LNCaP clone FGC (cell line): ENCODE results near the gene SEC22A.
"Not testable (repeated sequence)": the region's sequence is repeated elsewhere in the genome, so short reads cannot be mapped to it uniquely, and the experiment has no call there.

Experiments
- DNase-seq: peaks from one replicate; pipeline ENCODE4 v3.0.0-alpha.2; 2011; ENCODE audit warnings: low read depth
- H3K4me3 ChIP-seq: 2 replicates; pipeline ENCODE4 v1.5.1; 2011; ENCODE audit warnings: mild to moderate bottlenecking, low read depth, low read length, control low read depth
- TF ChIP-seq, protein P1 (sequence below): IDR thresholded peaks from 2 replicates; pipeline ENCODE4 v1.5.1; 2012; ENCODE audit warnings: mild to moderate bottlenecking; ENCODE audit not compliant: control insufficient read depth, insufficient read depth; ENCODE audit errors: extremely low read depth

Gene SEC22A

DNA sequence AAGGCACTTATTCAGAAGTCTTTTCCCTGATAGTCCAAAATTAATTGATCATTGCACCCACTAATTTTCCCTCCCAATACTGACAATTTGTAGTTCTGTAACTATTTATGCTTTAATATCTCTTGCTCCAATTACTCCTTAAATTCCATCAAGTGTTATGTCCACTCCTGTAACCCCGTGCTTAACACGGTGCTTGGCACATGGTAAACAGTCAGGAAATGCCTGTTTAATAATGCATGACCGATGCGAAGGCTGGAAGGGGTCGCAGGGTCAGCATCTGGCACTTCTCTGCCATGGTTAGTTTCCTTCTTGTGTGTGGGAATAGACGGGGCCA is 553 bp upstream of the SEC22A start:
- TF ChIP-seq, protein P1, sequence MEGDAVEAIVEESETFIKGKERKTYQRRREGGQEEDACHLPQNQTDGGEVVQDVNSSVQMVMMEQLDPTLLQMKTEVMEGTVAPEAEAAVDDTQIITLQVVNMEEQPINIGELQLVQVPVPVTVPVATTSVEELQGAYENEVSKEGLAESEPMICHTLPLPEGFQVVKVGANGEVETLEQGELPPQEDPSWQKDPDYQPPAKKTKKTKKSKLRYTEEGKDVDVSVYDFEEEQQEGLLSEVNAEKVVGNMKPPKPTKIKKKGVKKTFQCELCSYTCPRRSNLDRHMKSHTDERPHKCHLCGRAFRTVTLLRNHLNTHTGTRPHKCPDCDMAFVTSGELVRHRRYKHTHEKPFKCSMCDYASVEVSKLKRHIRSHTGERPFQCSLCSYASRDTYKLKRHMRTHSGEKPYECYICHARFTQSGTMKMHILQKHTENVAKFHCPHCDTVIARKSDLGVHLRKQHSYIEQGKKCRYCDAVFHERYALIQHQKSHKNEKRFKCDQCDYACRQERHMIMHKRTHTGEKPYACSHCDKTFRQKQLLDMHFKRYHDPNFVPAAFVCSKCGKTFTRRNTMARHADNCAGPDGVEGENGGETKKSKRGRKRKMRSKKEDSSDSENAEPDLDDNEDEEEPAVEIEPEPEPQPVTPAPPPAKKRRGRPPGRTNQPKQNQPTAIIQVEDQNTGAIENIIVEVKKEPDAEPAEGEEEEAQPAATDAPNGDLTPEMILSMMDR, result no peak
- DNase-seq, result no peak
- H3K4me3 ChIP-seq, result peak overlapping the region; percentile 99

DNA sequence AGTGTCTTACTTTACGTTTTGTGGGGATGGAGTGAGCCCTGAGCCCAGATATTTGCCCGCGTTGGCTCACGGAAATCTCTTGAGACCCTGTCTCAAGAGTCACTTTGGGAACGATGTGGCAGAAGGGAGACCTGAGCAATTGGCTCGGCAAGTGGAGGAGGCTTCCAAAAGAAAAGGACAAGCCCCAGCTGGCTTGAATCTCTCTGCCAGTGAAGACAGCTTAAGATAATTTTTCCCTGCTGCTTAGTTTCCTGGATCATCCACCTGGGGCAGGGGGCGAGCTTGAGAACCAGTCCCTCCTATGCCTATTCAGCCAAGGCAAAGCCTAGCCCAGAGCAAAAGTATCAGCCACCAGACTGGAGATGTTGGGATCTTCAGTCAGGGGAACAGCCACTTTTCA is 708 bp downstream of the SEC22A start:
- DNase-seq, result no peak
- TF ChIP-seq, protein P1, result no peak
- H3K4me3 ChIP-seq, result peak overlapping the region; percentile 99

DNA sequence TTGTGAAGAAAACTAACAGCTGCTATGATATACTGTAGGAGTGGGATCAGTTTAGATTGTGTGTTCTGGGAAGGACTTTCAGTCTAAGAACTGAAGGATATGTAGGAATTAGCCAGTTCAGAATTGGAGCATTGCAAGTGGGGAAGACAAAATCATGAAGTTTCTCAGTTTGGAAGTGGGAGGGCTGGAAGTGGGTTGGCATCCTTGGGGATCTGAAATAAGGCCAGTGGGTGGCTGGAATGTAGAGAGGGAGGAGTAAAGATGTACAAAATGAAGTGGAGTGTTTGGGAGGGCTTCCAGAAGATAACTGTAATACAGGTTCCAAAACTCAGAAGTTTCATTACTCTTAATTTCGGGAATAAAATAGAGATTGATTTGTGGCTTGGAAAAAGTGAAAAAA is 17.2 kb downstream of the SEC22A start:
- TF ChIP-seq, protein P1, result no peak
- DNase-seq, result no peak
- no peak overlapping the region for H3K4me3 ChIP-seq

DNA sequence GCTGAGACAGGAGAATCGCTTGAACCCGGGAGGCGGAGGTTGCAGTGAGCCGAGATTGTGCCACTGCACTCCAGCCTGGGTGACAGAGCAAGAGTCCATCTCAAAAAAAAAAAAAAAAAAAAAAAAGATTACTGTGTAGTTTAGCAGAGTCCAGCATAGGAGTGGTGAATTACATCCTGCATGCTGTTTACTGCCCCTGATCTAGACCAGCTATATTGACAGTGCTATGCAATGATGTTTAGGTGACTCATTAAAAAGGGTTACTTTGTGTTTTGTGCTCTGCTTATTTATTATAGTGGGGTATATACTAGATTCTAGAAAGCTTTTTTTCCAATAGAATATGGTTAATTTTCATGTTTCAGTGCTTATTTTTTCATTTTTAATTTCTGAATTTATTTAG is 19.6 kb downstream of the SEC22A start:
- not testable (repeated sequence) for H3K4me3 ChIP-seq, DNase-seq

DNA sequence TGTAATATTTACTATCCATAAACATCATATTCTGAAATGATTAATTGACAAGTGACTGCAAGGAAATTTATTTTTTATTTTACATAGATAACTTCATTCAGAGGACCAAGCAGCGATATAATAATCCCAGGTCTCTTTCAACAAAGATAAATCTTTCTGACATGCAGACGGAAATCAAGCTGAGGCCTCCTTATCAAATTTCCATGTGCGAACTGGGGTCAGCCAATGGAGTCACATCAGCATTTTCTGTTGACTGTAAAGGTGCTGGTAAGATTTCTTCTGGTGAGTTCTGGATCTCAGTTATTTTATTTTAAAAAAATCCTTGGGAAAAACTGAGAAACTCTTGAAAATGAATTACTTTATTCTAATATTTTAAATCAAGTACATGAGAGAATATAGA is 23.3 kb downstream of the SEC22A start:
- H3K4me3 ChIP-seq, result no peak overlapping the region
- TF ChIP-seq, protein P1, result no peak
- no peak for DNase-seq

DNA sequence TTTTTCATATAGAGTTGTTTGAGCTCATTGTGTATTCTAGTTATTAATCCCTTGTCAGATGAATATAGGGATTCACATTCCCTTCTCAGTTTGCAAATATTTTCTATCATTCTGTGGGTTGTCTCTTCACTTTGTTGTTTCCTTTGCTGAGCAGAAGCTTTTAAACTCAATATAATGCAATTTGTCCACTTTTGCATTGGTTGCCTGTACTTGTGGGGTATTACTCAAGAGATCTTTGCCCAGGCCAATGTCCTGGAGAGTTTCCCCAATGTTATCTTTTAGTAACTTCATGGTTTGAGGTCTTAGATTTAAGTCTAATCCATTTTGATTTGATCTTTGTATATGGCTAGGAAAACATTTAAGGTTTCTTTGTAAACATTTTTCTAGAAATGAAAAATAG is 24.8 kb downstream of the SEC22A start:
- no peak for DNase-seq
- TF ChIP-seq, protein P1, result no peak
- H3K4me3 ChIP-seq, result no peak overlapping the region

DNA sequence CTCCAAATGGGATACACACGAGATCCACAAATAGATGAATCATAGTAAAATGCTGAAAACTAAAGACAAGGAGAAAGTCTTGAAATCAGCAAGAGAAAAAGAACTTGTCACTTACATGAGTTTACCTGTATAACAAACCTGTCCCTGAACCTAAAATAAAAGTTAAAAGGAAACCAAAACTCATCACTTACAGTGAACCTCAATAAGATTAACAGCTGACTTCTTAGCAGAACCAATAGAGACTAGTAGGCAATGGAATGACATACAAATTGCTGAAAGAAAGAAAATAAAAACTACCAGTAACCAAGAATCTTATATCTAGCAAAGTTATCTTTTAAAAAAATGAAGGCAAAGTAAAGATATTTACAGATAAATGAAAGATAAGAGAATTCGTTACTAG is 27.4 kb downstream of the SEC22A start:
- TF ChIP-seq, protein P1, result no peak
- no peak for DNase-seq

DNA sequence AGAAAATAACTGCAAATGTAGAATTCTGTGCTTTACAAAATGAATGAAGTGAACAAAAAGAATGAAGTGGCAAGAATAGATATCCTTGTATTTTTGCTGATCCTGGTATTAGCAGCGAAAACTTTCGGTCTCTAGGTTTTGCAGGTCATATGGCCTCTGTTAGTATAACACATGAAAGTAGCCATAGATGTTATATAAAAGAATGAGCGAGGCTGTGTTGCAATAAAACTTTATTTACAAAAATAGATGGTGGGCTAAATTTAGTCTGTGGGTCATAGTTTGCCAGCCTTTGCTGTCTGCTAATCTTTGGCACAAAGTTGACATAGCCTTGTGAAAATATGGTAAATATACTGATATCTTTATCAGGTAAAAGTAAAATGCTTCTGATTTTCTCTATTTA is 35.2 kb downstream of the SEC22A start:
- no peak overlapping the region for H3K4me3 ChIP-seq
- TF ChIP-seq, protein P1, result no peak
- DNase-seq, result no peak

More for the DNA sequence above, 27.4 kb downstream of the SEC22A start:
- no peak overlapping the region for H3K4me3 ChIP-seq

DNA sequence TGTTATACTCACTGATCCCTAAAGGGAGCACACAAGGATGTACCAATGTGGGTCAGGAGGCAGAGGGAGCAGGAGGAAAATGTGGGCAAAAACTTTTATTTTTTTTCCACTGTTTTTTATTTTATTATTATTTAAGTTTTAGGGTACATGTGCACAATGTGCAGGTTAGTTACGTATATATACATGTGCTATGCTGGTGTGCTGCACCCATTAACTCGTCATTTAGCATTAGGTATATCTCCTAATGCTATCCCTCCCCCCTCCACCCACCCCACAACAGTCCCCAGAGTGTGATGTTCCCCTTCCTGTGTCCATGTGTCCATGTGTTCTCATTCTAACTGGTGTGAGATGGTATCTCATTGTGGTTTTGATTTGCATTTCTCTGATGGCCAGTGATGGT is 37.4 kb downstream of the SEC22A start:
- not testable (repeated sequence) for DNase-seq, H3K4me3 ChIP-seq
